ENCODE measurements around the gene MRS2.

MRS2 gene

GRCh38 chr6:24431045-24431451 is 28.3 kb downstream of the MRS2 start:
- no peak for DNase-seq (ENCODE audit: low read depth)

- no peak for DNase-seq (ENCODE audit: low read depth)
Observed at GRCh38 chr6:24432611-24433010, 29.9 kb downstream of the MRS2 start.

- DNase-seq (ENCODE audit: low read depth): no peak
Observed at GRCh38 chr6:24436979-24437378, 34.2 kb downstream of the MRS2 start.

- no peak for DNase-seq (ENCODE audit: low read depth)
Observed at GRCh38 chr6:24439858-24440539, 37.3 kb downstream of the MRS2 start.

GRCh38 chr6:24440897-24441598 is 38.3 kb downstream of the MRS2 start:
- no peak for DNase-seq (ENCODE audit: low read depth)

GRCh38 chr6:24441599-24441904 is 38.8 kb downstream of the MRS2 start:
- DNase-seq (ENCODE audit: low read depth): no peak

- no peak for DNase-seq (ENCODE audit: low read depth)
Observed at GRCh38 chr6:24444588-24444987, 41.9 kb downstream of the MRS2 start.

- no peak for DNase-seq (ENCODE audit: low read depth)
Observed at GRCh38 chr6:24445704-24446103, 43.0 kb downstream of the MRS2 start.

GRCh38 chr6:24446670-24447069 is 43.9 kb downstream of the MRS2 start:
- no peak for DNase-seq (ENCODE audit: low read depth)

GRCh38 chr6:24448396-24448795 is 45.7 kb downstream of the MRS2 start:
- DNase-seq (ENCODE audit: low read depth): no peak

GRCh38 chr6:24448828-24449525 is 46.2 kb downstream of the MRS2 start:
- no peak for DNase-seq (ENCODE audit: low read depth)

- no peak for DNase-seq (ENCODE audit: low read depth)
Observed at GRCh38 chr6:24451581-24452388, 49.0 kb downstream of the MRS2 start.

GRCh38 chr6:24453921-24454320 is 51.2 kb downstream of the MRS2 start:
- no peak for DNase-seq (ENCODE audit: low read depth)

- DNase-seq (ENCODE audit: low read depth): no peak
Observed at GRCh38 chr6:24454452-24454851, 51.7 kb downstream of the MRS2 start.

GRCh38 chr6:24455061-24455460 is 52.3 kb downstream of the MRS2 start:
- no peak for DNase-seq (ENCODE audit: low read depth)

- no peak for DNase-seq (ENCODE audit: low read depth)
Observed at GRCh38 chr6:24458134-24458533, 55.4 kb downstream of the MRS2 start.

GRCh38 chr6:24458941-24459340 is 56.2 kb downstream of the MRS2 start:
- DNase-seq (ENCODE audit: low read depth): no peak

- DNase-seq (ENCODE audit: low read depth): no peak
Observed at GRCh38 chr6:24460966-24461365, 58.2 kb downstream of the MRS2 start.

GRCh38 chr6:24464253-24465038 is 61.7 kb downstream of the MRS2 start:
- DNase-seq (ENCODE audit: low read depth): no peak

- no peak for DNase-seq (ENCODE audit: low read depth)
Observed at GRCh38 chr6:24469811-24470210, 67.1 kb downstream of the MRS2 start.

- DNase-seq (ENCODE audit: low read depth): no peak
Observed at GRCh38 chr6:24472181-24472580, 69.4 kb downstream of the MRS2 start.
